Parathyroid adenoma (tissue), 2 donors: ENCODE measurements around the gene OR6Y1.

ENCODE experiments used
- H2AFZ ChIP-seq: fragments of 300-600 bp; sonication (generic); one replicate; pipeline ENCODE4 v1.7.0; 2017; ENCODE audit warnings: antibody characterized with exemption, mild to moderate bottlenecking
- H3K27ac ChIP-seq: fragments of 300-600 bp; sonication (generic); one replicate; pipeline ENCODE4 v1.7.0; 2017
- H3K27me3 ChIP-seq: fragments of 300-600 bp; sonication (generic); one replicate; pipeline ENCODE4 v1.7.0; 2017; ENCODE audit warnings: low read length; ENCODE audit not compliant: control insufficient read depth, insufficient read depth
- H3K36me3 ChIP-seq: fragments of 300-600 bp; sonication (generic); one replicate; pipeline ENCODE4 v1.7.0; 2017; ENCODE audit warnings: low read length; ENCODE audit not compliant: control insufficient read depth, insufficient read depth
- H3K4me1 ChIP-seq: fragments of 300-600 bp; sonication (generic); one replicate; pipeline ENCODE4 v1.7.0; 2017; ENCODE audit warnings: control low read depth
- H3K4me2 ChIP-seq: fragments of 300-600 bp; sonication (generic); one replicate; pipeline ENCODE4 v1.7.0; 2017; ENCODE audit warnings: low read length
- H3K4me3 ChIP-seq: fragments of 300-600 bp; sonication (generic); one replicate; pipeline ENCODE4 v1.7.0; 2017; ENCODE audit warnings: low read depth, low read length
- H3K79me2 ChIP-seq: fragments of 300-600 bp; sonication (generic); one replicate; pipeline ENCODE4 v1.7.0; 2017; ENCODE audit warnings: control low read depth
- H3K9ac ChIP-seq: fragments of 300-600 bp; sonication (generic); one replicate; pipeline ENCODE4 v1.7.0; 2017; ENCODE audit warnings: mild to moderate bottlenecking
- H3K9me3 ChIP-seq: fragments of 300-600 bp; sonication (generic); one replicate; pipeline ENCODE4 v1.7.0; 2017; ENCODE audit warnings: low read length; ENCODE audit not compliant: control insufficient read depth
- TF ChIP-seq, protein P1 (sequence below): fragments of 300-600 bp; sonication (generic); IDR thresholded peaks from one replicate; pipeline ENCODE4 v1.7.0; 2017; ENCODE audit warnings: antibody characterized with exemption, mild to moderate bottlenecking
- donor health status: primary hyperparathyroidism.

Gene OR6Y1, protein sequence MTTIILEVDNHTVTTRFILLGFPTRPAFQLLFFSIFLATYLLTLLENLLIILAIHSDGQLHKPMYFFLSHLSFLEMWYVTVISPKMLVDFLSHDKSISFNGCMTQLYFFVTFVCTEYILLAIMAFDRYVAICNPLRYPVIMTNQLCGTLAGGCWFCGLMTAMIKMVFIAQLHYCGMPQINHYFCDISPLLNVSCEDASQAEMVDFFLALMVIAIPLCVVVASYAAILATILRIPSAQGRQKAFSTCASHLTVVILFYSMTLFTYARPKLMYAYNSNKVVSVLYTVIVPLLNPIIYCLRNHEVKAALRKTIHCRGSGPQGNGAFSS

DNA sequence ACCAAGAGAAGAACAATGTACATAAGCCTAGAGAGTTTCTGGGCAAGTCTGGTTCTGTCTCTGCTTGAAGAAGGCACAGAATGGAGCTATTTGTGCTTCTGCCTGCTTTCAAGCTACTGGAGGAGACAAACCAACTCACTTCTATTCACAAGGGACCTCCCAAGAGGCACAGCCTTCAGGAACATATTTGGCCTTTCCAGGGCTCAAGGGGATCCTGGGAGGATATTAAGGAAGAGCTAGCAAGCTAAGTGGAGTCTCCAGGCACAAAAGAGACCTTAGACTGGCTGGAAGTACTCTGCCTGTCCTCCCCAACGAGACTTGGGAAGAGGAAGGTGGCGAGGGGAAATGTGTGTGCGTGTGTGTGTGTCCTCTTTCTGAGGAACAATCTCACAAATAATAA, at the start of gene OR6Y1:
TSS of gene OR6Y1 (minus strand) at position 54 of the 400 bp plus-strand sequence. CDS start 6,300 bp downstream, outside the sequence.
- Histone ChIP-seq H3K9ac (no peak within 1 kb of the TSS), H3K36me3 (no peaks in the 10 kb centered on the region), H2AFZ (no peak within 1 kb of the TSS), H3K4me2 (no peak within 1 kb of the TSS), H3K79me2 (no peaks in the 10 kb centered on the region), H3K4me3 (no peak within 1 kb of the TSS), H3K9me3 (no peaks in the 10 kb centered on the region), H3K4me1 (no peaks in the 10 kb centered on the region), H3K27ac (no peak within 1 kb of the TSS), H3K27me3 (no peaks in the 10 kb centered on the region)
- TF ChIP-seq, protein P1, sequence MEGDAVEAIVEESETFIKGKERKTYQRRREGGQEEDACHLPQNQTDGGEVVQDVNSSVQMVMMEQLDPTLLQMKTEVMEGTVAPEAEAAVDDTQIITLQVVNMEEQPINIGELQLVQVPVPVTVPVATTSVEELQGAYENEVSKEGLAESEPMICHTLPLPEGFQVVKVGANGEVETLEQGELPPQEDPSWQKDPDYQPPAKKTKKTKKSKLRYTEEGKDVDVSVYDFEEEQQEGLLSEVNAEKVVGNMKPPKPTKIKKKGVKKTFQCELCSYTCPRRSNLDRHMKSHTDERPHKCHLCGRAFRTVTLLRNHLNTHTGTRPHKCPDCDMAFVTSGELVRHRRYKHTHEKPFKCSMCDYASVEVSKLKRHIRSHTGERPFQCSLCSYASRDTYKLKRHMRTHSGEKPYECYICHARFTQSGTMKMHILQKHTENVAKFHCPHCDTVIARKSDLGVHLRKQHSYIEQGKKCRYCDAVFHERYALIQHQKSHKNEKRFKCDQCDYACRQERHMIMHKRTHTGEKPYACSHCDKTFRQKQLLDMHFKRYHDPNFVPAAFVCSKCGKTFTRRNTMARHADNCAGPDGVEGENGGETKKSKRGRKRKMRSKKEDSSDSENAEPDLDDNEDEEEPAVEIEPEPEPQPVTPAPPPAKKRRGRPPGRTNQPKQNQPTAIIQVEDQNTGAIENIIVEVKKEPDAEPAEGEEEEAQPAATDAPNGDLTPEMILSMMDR = no peak

DNA sequence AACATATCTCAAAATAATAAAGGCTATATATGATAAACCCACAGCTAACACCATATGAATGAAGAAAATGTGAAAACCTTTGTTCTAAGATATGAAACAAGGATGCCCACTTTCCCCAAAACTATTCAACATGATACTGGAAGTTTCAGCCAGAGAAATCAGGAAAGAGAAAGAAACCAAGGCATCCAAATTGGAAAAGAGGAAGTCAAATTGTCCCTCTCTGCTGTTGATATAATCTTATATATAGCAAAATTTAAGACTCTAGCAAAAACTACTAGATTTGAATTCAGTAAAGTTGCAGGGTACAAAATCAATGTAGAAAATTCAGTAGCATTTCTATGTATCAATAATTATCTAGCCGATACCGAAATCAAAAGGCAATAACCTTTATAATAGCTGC, 46.5 kb upstream of the OR6Y1 start:
- Histone ChIP-seq H3K27ac (no peak overlapping the region), H3K9me3 (no peaks in the 10 kb centered on the region), H3K4me2 (no peak overlapping the region), H3K9ac (no peak overlapping the region), H3K27me3 (no peaks in the 10 kb centered on the region), H3K36me3 (no peaks in the 10 kb centered on the region), H2AFZ (no peak overlapping the region), H3K4me1 (no peaks in the 10 kb centered on the region), H3K4me3 (no peak overlapping the region), H3K79me2 (no peaks in the 10 kb centered on the region)
- TF ChIP-seq, protein P1 = no peak

DNA sequence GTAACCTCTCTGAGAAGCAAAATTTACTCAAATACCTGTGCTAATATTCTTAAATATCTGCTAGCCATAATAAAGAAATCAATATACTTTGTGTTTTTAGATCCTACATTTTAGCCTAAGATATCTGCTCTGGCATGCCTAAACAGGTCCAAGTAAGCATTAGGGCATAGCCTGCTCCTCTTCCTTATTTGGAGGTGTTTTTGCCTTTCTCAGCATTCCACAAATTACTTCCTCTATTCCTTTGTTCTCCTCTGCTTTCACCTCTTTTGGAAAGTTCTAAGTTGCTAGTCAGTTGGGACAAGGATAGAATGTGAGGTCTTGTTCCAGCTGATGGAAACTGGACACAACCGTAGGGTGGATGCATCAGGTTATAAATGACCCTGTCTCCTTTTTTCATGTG, 32.7 kb upstream of the OR6Y1 start:
- Histone ChIP-seq H3K27ac (no peak overlapping the region), H2AFZ (no peak overlapping the region), H3K36me3 (no peaks in the 10 kb centered on the region), H3K9me3 (no peaks in the 10 kb centered on the region), H3K79me2 (no peaks in the 10 kb centered on the region), H3K4me2 (no peak overlapping the region), H3K9ac (no peak overlapping the region), H3K4me1 (no peaks in the 10 kb centered on the region), H3K27me3 (no peaks in the 10 kb centered on the region), H3K4me3 (no peak overlapping the region)
- TF ChIP-seq, protein P1 = no peak

DNA sequence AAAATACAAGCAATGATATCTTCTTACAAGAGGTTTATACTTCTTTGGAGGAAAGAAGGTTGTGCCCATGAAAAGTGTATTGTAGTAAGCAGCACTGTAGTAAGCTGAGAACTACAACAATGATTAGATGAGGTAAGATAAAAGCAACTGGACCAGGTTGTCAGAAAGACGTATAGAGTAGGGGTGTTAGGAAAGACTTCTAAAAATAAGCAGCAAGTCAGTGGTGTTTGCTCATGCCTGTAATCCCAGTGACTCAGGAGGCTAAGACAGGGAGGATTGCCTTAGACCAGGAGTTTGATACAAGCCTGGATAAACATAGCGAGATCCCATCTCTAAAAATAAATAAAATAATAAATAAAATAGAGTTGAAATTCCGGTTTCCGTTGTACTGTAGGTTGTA, 29.8 kb upstream of the OR6Y1 start:
- no peaks in the 10 kb centered on the region for H3K36me3 ChIP-seq
- no peak overlapping the region for H3K4me3 ChIP-seq
- H3K4me1 ChIP-seq = no peaks in the 10 kb centered on the region
- no peak overlapping the region for H2AFZ ChIP-seq
- no peaks in the 10 kb centered on the region for H3K79me2 ChIP-seq
- H3K9ac ChIP-seq = no peak overlapping the region
- TF ChIP-seq, protein P1 = no peak
- no peak overlapping the region for H3K4me2 ChIP-seq
- no peaks in the 10 kb centered on the region for H3K9me3 ChIP-seq
- H3K27ac ChIP-seq = no peak overlapping the region
- no peaks in the 10 kb centered on the region for H3K27me3 ChIP-seq

DNA sequence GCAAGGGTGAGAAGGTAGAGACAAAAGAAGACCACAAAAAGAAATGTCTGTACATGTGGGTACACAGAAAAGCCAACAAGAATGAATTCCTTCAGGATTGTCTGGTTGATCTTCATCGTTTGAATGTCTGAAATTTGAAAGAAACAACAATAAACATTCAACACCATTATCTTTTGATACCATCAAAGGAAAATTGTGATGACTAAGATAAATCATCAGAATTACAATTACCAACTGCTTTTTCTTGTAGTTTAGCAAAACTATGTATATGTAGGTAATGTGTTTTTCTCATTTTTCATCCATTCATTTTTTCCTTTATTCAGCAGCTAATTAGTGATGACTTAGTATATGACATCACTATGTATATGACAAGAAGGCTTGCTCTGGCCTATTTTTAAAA, 25.5 kb upstream of the OR6Y1 start, which contains the start of gene OR10X1:
TSS of gene OR10X1 (minus strand) at position 167 of the 400 bp plus-strand sequence. CDS start at position 167, 0 bp downstream.
- no peak within 1 kb of the TSS for H3K9ac ChIP-seq
- no peak within 1 kb of the TSS for H3K4me2 ChIP-seq
- H3K27me3 ChIP-seq = no peaks in the 10 kb centered on the region
- H3K9me3 ChIP-seq = no peaks in the 10 kb centered on the region
- H3K36me3 ChIP-seq = no peaks in the 10 kb centered on the region
- H3K4me3 ChIP-seq = no peak within 1 kb of the TSS
- H3K27ac ChIP-seq = no peak within 1 kb of the TSS
- no peaks in the 10 kb centered on the region for H3K4me1 ChIP-seq
- H2AFZ ChIP-seq = no peak within 1 kb of the TSS
- H3K79me2 ChIP-seq = no peaks in the 10 kb centered on the region
- TF ChIP-seq, protein P1 = no peak
